PC-9 (cell line): ENCODE data around the gene ANXA10.
"Not testable (repeated sequence)": the region's sequence is repeated elsewhere in the genome, so short reads cannot be mapped to it uniquely, and the experiment has no call there.

ENCODE experiments used
- EZH2 ChIP-seq: fragments of 200-600 bp; sonication (generic); IDR thresholded peaks from 2 replicates; pipeline ENCODE4 v1.8.0; 2017; ENCODE audit warnings: antibody characterized with exemption, low read depth
- TF ChIP-seq, protein P1 (sequence below): fragments of 200-600 bp; sonication (generic); conservative IDR thresholded peaks from 2 replicates; pipeline ENCODE4 v1.6.1; 2017; ENCODE audit warnings: mixed run types, antibody characterized with exemption, mild to moderate bottlenecking, moderate library complexity

GRCh38 chr4:168213511-168213910, 121.2 kb downstream of the ANXA10 start:
- TF ChIP-seq, protein P1, sequence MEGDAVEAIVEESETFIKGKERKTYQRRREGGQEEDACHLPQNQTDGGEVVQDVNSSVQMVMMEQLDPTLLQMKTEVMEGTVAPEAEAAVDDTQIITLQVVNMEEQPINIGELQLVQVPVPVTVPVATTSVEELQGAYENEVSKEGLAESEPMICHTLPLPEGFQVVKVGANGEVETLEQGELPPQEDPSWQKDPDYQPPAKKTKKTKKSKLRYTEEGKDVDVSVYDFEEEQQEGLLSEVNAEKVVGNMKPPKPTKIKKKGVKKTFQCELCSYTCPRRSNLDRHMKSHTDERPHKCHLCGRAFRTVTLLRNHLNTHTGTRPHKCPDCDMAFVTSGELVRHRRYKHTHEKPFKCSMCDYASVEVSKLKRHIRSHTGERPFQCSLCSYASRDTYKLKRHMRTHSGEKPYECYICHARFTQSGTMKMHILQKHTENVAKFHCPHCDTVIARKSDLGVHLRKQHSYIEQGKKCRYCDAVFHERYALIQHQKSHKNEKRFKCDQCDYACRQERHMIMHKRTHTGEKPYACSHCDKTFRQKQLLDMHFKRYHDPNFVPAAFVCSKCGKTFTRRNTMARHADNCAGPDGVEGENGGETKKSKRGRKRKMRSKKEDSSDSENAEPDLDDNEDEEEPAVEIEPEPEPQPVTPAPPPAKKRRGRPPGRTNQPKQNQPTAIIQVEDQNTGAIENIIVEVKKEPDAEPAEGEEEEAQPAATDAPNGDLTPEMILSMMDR, result not testable (repeated sequence)
- not testable (repeated sequence) for TF ChIP-seq EZH2
